Calu3 (cell line): Measurements from ENCODE around the gene SNRNP25. TPM values are rescaled to one million over a fixed set of nuclear protein-coding genes. Genes with fewer than 3 reads are reported as not detected.
"Not testable (repeated sequence)": the region's sequence is repeated elsewhere in the genome, so short reads cannot be mapped to it uniquely, and the experiment has no call there.

ENCODE experiments used
- BruUV-seq: library from RNA; stranded (reverse); fragments of 400-500 nt; replicated peaks from 2 replicates; lab custom pipeline; 2021; lab: Mats Ljungman, UMichigan
- CTCF ChIA-PET: fragments of 300-600 bp; sonication (Branson Sonifier 250); formaldehyde crosslinking; loops from one replicate; lab custom pipeline; 2022; ENCODE audit warnings: antibody characterized with exemption; lab: Charles Lee
- DNase-seq: peaks from one replicate; pipeline ENCODE4 v3.0.0; 2022
- H3K27ac Mint-ChIP-seq: one replicate; pipeline ENCODE4 v1.8.0; 2022; ENCODE audit warnings: mixed read lengths; ENCODE audit not compliant: unreplicated experiment
- H3K27me3 Mint-ChIP-seq: one replicate; pipeline ENCODE4 v1.8.0; 2022; ENCODE audit warnings: mixed read lengths; ENCODE audit not compliant: unreplicated experiment
- H3K36me3 Mint-ChIP-seq: one replicate; pipeline ENCODE4 v1.8.0; 2022; ENCODE audit warnings: mild to moderate bottlenecking, moderate library complexity, mixed read lengths; ENCODE audit not compliant: insufficient read depth, unreplicated experiment
- H3K4me1 Mint-ChIP-seq: one replicate; pipeline ENCODE4 v1.8.0; 2022; ENCODE audit warnings: mild to moderate bottlenecking, low read depth, mixed read lengths; ENCODE audit not compliant: unreplicated experiment
- H3K4me3 Mint-ChIP-seq: one replicate; pipeline ENCODE4 v1.8.0; 2022; ENCODE audit warnings: mild to moderate bottlenecking, low read depth, moderate library complexity, mixed read lengths; ENCODE audit not compliant: unreplicated experiment
- H3K9me3 Mint-ChIP-seq: one replicate; pipeline ENCODE4 v1.8.0; 2022; ENCODE audit warnings: low read depth, mixed read lengths; ENCODE audit not compliant: unreplicated experiment
- CTCF ChIP-seq: fragments of 200-600 bp; IDR thresholded peaks from one replicate; pipeline ENCODE4 v1.8.0; 2022; ENCODE audit warnings: antibody characterized with exemption; ENCODE audit not compliant: unreplicated experiment
- intact Hi-C: fragments of 100-400 bp; cut with micrococcal nuclease; formaldehyde crosslinking; loops from one replicate; pipeline ENCODE4 v1.10.0; 2022; ENCODE audit not compliant: unreplicated experiment
- total RNA-seq: library from RNA; stranded (reverse); gene quantifications from 2 replicates; pipeline ENCODE4 v1.2.3, GENCODE V29; 2022

SNRNP25 gene
- total RNA-seq, 1 experiment from 2014 or later = 38.7 TPM

GRCh38 chr16:25926-26348 lies 27.7 kb upstream of the SNRNP25 start:
- H3K27me3 Mint-ChIP-seq, H3K9me3 Mint-ChIP-seq, CTCF ChIA-PET, H3K36me3 Mint-ChIP-seq, H3K4me3 Mint-ChIP-seq, BruUV-seq, H3K4me1 Mint-ChIP-seq, H3K27ac Mint-ChIP-seq, DNase-seq, intact Hi-C loops: not testable (repeated sequence)

- DNase-seq, H3K4me3 Mint-ChIP-seq, H3K4me1 Mint-ChIP-seq, H3K9me3 Mint-ChIP-seq, H3K27me3 Mint-ChIP-seq, intact Hi-C loops, CTCF ChIA-PET, BruUV-seq, H3K36me3 Mint-ChIP-seq, H3K27ac Mint-ChIP-seq: not testable (repeated sequence)
These were observed 23.0 kb upstream of the SNRNP25 start for GRCh38 chr16:30627-31026.

- H3K36me3 Mint-ChIP-seq, H3K27me3 Mint-ChIP-seq, H3K9me3 Mint-ChIP-seq, H3K4me3 Mint-ChIP-seq, intact Hi-C loops, CTCF ChIA-PET, H3K27ac Mint-ChIP-seq, BruUV-seq, DNase-seq: not testable (repeated sequence)
- H3K4me1 Mint-ChIP-seq = peaks cover 11% of the 10 kb centered on the region
These were observed 20.3 kb upstream of the SNRNP25 start for GRCh38 chr16:33154-33876.

- Mint-ChIP-seq H3K9me3 (no peaks in the 10 kb centered on the region), H3K4me3 (no peak overlapping the region), H3K27me3 (no peaks in the 10 kb centered on the region), H3K27ac (no peak overlapping the region), H3K36me3 (peaks cover 8% of the 10 kb centered on the region), H3K4me1 (peaks cover 18% of the 10 kb centered on the region)
- CTCF ChIA-PET = no interaction called here
- no peak for TF ChIP-seq CTCF
- BruUV-seq = no TSS peak
- intact Hi-C loops = no loop called here
- no peak for DNase-seq
These were observed 19.6 kb upstream of the SNRNP25 start for GRCh38 chr16:33877-34647.

GRCh38 chr16:34648-34987 lies 19.0 kb upstream of the SNRNP25 start:
- H3K27ac Mint-ChIP-seq = no peak overlapping the region
- no TSS peak for BruUV-seq
- DNase-seq = no peak
- H3K27me3 Mint-ChIP-seq = no peaks in the 10 kb centered on the region
- CTCF ChIA-PET = no interaction called here
- intact Hi-C loops = no loop called here
- H3K4me1 Mint-ChIP-seq = peaks cover 24% of the 10 kb centered on the region
- no peak overlapping the region for H3K4me3 Mint-ChIP-seq
- H3K36me3 Mint-ChIP-seq = peaks cover 13% of the 10 kb centered on the region
- no peak for TF ChIP-seq CTCF
- no peaks in the 10 kb centered on the region for H3K9me3 Mint-ChIP-seq
